Measurements from ENCODE around the gene MLLT6. TPM values are rescaled to one million over a fixed set of nuclear protein-coding genes. Genes with fewer than 3 reads are reported as not detected.

MLLT6 gene
- total RNA-seq, 1 donor from 2014 or later = 92.2 TPM

- no peak for DNase-seq (ENCODE audit: low spot score)
- intact Hi-C loops (cut with DNase I) = no loop called here
Measured at GRCh38 chr17:38674014-38674748, 30.9 kb upstream of the MLLT6 start.

DNA sequence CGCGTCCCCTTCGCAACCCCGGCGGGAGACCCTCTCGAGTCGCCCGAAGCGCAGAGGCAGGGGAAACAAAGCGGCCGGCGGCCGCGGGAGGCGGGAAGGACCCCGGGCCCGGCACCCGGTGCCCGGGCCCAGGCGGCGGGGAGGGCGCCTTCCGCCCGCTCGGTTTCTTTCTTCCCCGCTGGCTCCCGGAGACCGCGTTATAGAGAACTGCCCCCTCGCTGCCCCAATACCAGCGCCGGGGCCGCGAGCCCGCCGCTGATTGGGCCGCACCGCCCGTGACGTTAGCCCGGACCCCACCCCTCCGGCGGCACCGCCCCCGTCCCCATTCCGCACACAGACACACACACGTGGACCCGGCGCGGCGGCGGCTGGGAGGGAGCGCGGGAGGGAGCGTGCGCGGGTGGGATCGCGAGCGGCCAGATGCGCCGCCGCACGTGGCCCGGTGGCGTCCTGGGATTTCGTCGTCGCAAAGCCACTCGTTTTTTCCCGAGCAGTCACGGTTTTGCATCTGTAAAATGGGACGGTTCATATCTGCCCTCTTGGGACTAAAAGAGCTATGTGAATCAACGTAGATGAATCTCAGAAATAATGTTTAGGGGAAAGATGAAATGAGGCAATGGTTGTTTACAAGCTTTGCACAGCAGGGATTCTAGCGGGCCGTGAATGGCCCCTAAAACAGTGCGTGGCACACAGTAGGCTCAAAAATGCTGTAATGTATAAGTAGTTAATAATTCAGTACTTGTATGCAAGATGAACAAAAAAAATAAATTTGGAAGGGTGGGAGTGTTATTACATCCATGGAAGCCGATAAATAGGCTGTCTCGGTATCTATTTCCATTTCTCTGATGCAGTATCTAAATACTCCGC, 30.1 kb upstream of the MLLT6 start, which contains the start of gene EPOP:
Gene EPOP, minus strand, starts transcription at position 209 of the 867 bp plus-strand sequence. CDS start 462 bp downstream, outside the sequence.
- intact Hi-C loops (cut with DNase I) = no loop called here

DNA sequence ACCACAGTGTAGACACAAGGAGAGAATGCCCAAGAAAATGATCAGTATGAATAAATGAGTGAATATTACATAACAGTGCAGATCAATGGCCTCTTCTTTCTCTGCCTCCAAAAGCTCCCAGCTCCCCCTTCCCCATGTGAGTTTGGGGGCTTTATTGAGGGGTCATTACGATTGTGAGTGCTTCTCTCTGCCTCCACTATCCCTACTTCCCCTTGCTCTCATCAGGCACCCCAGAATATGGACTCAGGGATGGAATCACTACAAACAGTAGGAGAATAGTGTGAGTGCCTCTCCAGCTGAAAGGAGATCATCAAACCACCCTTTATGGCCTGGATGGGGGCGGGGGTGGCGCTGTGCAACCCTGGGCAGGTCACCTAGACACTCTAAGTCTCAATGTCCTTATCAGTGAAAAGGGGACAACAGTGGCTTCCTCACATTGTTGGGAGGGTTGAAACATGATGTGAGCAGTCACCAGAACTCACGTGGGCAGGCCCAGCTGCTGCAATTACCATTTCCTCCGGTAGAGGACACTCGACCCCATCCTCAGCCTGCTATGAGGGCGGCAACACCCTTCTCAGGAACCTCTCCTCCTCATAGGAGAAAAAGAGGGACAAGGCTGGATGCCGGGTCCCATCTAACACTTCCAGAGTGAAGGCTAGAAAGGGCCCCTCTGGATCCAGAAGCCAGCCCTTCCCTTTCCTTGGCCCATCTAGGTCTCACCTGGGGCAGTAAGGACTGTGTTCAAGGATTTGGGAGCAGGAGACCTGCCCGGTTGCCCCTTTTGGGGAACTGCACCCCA, 28.2 kb upstream of the MLLT6 start:
- intact Hi-C loops (cut with DNase I) = loop anchor here (1.0 to 2.0 kb wide), 3 partner anchors 16 to 58 kb away; no protein-coding TSS in a partner anchor
- peak; percentile 94 for DNase-seq (ENCODE audit: low spot score)

More for the DNA sequence above, 30.1 kb upstream of the MLLT6 start, which contains the start of gene EPOP:
- peak; percentile 94 for DNase-seq (ENCODE audit: low spot score)

- intact Hi-C loops (cut with DNase I) = loop anchor here (1.0 to 2.0 kb wide), 3 partner anchors 15 to 57 kb away; no protein-coding TSS in a partner anchor
- DNase-seq (ENCODE audit: low spot score) = no peak
Measured at GRCh38 chr17:38677819-38678218, 27.3 kb upstream of the MLLT6 start.

DNA sequence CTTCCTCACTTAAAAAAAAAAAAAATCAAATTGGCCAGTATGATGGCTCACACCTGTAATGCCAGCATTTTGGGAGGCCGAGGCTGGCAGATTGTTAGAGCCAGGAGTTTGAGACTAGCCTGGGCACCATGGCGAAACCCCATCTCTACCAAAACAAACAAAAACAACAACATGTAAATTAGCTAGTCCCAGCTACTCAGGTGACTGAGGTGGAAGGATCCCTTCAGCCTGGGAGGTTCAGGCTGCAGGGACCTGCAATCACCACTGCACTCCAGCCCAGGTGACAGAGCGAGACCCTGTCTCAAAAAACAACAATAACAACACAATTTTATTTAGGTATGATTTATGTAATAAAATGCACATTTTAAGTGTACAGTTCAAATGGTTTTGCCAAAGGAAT, 24.0 kb upstream of the MLLT6 start:
- DNase-seq (ENCODE audit: low spot score) = no peak
- intact Hi-C loops (cut with DNase I) = no loop called here

GRCh38 chr17:38685491-38685890, 19.6 kb upstream of the MLLT6 start:
- DNase-seq (ENCODE audit: low spot score) = no peak
- intact Hi-C loops (cut with DNase I) = no loop called here

GRCh38 chr17:38687286-38687685, 17.8 kb upstream of the MLLT6 start:
- intact Hi-C loops (cut with DNase I) = no loop called here

GRCh38 chr17:38690386-38690785, 14.7 kb upstream of the MLLT6 start:
- intact Hi-C loops (cut with DNase I) = no loop called here
- no peak for DNase-seq (ENCODE audit: low spot score)

More at GRCh38 chr17:38687286-38687685, 17.8 kb upstream of the MLLT6 start:
- DNase-seq (ENCODE audit: low spot score) = no peak

DNA sequence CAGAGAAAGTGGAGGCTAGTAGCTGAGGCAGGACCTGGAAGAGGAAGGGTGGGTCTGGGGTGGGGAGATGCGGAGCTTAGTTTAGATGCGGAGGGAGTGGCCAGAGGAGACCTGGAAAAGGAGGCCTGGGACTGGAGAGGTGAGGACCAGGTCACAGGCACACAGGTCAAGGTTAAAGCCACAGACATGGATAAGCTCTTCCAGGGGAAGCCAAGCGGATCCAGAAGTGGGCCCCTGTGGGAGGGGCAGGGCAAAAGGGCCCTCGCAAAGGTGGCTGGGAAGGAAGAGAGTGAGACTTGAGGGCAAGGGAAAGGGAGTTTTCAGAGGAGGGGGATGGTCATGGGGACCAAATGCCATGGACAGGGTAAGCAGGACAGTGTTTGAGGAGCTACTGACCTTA, 13.9 kb upstream of the MLLT6 start:
- intact Hi-C loops (cut with DNase I) = no loop called here
- no peak for DNase-seq (ENCODE audit: low spot score)

DNA sequence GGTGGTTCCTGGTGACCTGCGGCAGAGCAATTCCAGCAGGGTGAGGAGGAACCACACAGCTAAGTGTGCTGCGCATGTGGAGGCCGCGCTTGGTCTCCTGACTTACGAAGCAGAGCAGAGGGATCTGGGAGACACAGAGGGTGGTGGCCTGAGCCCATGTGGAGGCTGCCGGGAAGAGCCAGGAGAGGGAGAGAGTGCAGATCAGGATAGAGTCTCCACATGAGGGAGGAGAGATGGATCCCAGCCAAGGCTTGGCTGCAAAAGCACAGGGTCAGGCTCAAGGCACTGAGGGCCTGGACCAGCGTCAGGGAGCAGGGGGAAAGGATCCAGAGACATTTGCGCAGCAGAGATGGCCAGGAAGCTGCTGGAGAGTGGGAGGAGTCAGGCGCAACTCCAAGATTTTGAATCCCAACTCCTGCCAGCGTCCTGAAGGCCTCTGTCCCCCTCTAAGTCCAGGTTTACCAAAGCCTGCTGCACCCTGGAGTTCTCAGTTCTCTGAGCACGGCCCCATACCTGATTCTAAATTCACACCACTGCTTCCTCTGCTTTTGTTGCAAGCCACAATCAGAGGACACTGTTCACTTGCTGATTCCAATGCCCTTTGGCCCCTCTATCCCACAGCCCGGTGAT, 11.3 kb upstream of the MLLT6 start:
- intact Hi-C loops (cut with DNase I) = loop anchor here (2.0 kb wide), 1 partner anchor 17 kb away; no protein-coding TSS in a partner anchor

GRCh38 chr17:38697061-38697820, 7.8 kb upstream of the MLLT6 start:
- intact Hi-C loops (cut with DNase I) = no loop called here

More for the DNA sequence above, 11.3 kb upstream of the MLLT6 start:
- peak; percentile 92 for DNase-seq (ENCODE audit: low spot score)

GRCh38 chr17:38698760-38699159, 6.3 kb upstream of the MLLT6 start:
- DNase-seq (ENCODE audit: low spot score) = no peak
- intact Hi-C loops (cut with DNase I) = no loop called here

More at GRCh38 chr17:38697061-38697820, 7.8 kb upstream of the MLLT6 start:
- DNase-seq (ENCODE audit: low spot score) = no peak

DNA sequence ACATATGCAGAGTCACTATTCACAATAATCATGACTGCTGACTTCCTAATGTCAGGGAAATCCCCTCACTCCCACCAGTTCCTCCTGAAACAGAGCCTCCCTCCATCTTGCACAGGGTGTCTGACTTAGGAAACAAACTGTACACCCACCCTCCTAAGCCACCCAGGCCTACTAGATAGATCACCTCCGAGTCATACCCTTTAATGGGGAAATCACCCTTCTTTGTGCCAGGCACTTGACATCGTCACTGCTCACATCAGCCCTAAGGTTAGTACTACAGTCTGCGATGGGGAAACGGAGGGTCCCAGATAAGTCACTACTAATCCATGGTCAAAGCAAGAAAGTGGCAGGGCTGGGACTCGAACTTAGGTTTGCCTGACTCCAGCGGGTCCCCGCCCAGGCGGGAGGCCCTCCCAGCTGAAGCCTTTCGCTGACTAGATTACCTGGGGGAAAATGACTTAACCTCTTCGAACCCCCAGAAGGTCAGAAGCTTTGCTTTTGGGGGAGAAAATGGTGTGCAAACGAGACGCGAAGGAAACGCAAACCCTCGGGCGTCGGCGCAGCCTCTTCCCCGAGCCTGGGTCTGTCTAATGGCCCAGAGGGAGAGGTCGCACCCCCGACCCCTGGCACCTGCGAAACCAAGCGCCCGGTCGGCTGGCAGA, 3.4 kb upstream of the MLLT6 start:
- peak; percentile 80 for DNase-seq (ENCODE audit: low spot score)
- intact Hi-C loops (cut with DNase I) = loop anchor here (2.0 to 5.0 kb wide), 2 partner anchors 49 to 171 kb away; partner anchors contain the start of gene LASP1

DNA sequence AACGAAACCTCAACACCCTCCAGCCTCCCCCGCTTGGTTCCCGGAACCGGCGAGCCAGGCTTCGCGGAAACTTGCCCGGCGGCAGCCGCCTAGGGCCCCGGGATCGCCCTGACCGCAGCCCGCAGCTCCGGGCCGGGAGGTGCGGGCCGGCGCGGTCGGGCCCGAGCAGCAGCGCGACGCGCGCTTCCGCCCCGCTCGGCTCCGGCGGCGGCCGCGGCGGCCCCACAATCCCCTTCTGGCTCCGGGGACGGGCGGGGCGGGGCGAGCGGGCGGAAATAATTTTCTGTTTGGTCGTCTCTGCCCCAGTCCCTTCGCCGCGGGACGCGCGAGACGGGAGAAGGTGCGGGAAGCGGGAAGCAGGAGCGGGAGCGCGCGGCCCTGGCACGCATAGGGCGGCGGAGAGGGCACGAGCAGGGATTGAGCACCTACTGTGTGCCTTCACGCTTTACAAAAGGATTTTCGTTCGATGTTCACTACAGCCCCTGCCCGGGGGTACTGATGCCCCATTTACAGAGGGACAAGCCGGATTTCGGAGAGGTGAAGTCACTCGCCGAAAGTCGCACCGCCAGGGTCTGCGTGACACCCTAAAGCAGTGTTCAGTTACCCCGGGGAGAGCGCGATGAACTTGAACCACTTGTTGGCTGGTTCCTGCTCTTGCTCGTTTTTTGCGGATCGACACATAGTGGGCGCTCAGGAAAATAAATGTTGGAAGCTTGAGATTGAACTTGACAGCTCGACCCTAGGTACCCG, 2.7 kb upstream of the MLLT6 start:
- peak; percentile 94 for DNase-seq (ENCODE audit: low spot score)
- intact Hi-C loops (cut with DNase I) = loop anchor here (2.0 to 5.0 kb wide), 2 partner anchors 48 to 170 kb away; partner anchors contain the start of gene LASP1

DNA sequence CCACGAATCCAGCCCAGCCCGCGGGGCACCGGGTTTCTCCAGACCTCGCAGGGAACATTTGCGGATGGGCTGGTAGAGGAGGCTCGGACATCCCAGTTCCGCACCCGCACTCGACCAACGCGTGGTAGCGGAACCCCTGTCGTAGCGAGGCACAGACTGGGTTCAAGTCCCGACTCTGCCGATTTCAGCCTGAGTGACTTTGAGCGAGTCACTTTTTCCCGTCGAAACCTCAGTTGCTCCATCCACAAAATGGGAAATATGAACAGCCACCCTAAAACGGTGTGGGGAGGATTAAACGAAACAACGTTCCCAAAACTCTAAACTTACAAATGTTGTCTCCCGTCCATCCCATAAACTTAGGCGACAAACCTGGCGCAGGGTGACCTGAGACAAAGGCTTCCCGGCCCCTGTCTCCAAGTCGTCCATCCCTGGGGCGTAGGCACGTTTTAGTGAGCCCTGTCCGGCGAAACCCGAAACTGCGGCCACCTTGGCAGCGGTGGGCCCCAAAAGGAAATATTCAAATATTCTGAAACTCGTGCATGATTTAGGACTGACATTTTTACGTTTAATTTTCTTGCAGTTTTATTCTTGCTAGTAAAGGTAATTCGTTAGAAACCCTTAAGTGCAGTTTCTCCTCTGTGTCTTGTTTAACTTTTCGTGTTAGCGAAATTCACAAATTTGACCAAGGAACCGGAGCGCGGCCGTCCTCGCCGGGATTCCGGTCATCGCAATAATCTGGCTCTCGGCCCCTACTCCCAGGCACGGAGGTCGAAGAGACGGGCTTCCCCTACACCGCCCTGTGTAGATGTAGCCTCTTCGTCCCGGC, 1.9 kb upstream of the MLLT6 start:
- no peak for DNase-seq (ENCODE audit: low spot score)

More for the DNA sequence above, 1.9 kb upstream of the MLLT6 start:
- intact Hi-C loops (cut with DNase I) = loop anchor here (2.0 to 5.0 kb wide), 2 partner anchors 48 to 169 kb away; partner anchors contain the start of gene LASP1
